RWPE2 (cell line): ENCODE results near the gene GFER.

Experiments
- ATAC-seq: fragments of 200-7000 bp; cut with Tn5 transposase; 3 replicates; pipeline ENCODE4 v1.9.1; 2021; ENCODE audit warnings: low read depth
- DNase-seq: peaks from one replicate; pipeline ENCODE4 v3.0.0-alpha.2; 2020; ENCODE audit warnings: low spot score
- H3K27ac ChIP-seq: fragments of 450-650 bp; 2 replicates; pipeline ENCODE4 v1.5.1; 2017; ENCODE audit warnings: mild to moderate bottlenecking; ENCODE audit not compliant: poor library complexity, severe bottlenecking
- H3K27me3 ChIP-seq: fragments of 250-450 bp; sonication (Bioruptor Pico); 2 replicates; pipeline ENCODE4 v1.5.1; 2021; ENCODE audit warnings: mild to moderate bottlenecking, moderate library complexity; ENCODE audit not compliant: insufficient read depth, poor library complexity, severe bottlenecking
- H3K36me3 ChIP-seq: fragments of 250-450 bp; sonication (Bioruptor Pico); 2 replicates; pipeline ENCODE4 v1.5.1; 2020; ENCODE audit warnings: low read depth, mild to moderate bottlenecking, moderate library complexity
- H3K4me1 ChIP-seq: fragments of 250-450 bp; sonication (Bioruptor Pico); 2 replicates; pipeline ENCODE4 v1.5.1; 2021; ENCODE audit warnings: mild to moderate bottlenecking, moderate library complexity; ENCODE audit not compliant: insufficient read depth, poor library complexity, severe bottlenecking
- H3K4me3 ChIP-seq: fragments of 250-450 bp; sonication (Bioruptor Pico); 2 replicates; pipeline ENCODE4 v1.5.1; 2021; ENCODE audit warnings: mild to moderate bottlenecking, moderate library complexity; ENCODE audit not compliant: severe bottlenecking
- H3K9me3 ChIP-seq: fragments of 250-450 bp; sonication (Bioruptor Pico); 2 replicates; pipeline ENCODE4 v1.5.1; 2021; ENCODE audit warnings: mild to moderate bottlenecking, moderate library complexity; ENCODE audit not compliant: severe bottlenecking
- TF ChIP-seq, protein P1 (sequence below): fragments of 450-650 bp; IDR thresholded peaks from one replicate; pipeline ENCODE4 v1.5.1; 2017; ENCODE audit warnings: mild to moderate bottlenecking, moderate library complexity; ENCODE audit not compliant: poor library complexity, severe bottlenecking

Gene GFER

GRCh38 chr16:1977875-1978268, 6.1 kb upstream of the GFER start:
- no peak for DNase-seq
- no peaks in the 10 kb centered on the region for H3K9me3 ChIP-seq
- TF ChIP-seq, protein P1, sequence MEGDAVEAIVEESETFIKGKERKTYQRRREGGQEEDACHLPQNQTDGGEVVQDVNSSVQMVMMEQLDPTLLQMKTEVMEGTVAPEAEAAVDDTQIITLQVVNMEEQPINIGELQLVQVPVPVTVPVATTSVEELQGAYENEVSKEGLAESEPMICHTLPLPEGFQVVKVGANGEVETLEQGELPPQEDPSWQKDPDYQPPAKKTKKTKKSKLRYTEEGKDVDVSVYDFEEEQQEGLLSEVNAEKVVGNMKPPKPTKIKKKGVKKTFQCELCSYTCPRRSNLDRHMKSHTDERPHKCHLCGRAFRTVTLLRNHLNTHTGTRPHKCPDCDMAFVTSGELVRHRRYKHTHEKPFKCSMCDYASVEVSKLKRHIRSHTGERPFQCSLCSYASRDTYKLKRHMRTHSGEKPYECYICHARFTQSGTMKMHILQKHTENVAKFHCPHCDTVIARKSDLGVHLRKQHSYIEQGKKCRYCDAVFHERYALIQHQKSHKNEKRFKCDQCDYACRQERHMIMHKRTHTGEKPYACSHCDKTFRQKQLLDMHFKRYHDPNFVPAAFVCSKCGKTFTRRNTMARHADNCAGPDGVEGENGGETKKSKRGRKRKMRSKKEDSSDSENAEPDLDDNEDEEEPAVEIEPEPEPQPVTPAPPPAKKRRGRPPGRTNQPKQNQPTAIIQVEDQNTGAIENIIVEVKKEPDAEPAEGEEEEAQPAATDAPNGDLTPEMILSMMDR: no peak
- H3K4me3 ChIP-seq: no peak overlapping the region
- no peaks in the 10 kb centered on the region for H3K27me3 ChIP-seq
- H3K27ac ChIP-seq: no peak overlapping the region
- peaks cover 31% of the 10 kb centered on the region for H3K36me3 ChIP-seq
- ATAC-seq: no peak
- no peaks in the 10 kb centered on the region for H3K4me1 ChIP-seq

DNA sequence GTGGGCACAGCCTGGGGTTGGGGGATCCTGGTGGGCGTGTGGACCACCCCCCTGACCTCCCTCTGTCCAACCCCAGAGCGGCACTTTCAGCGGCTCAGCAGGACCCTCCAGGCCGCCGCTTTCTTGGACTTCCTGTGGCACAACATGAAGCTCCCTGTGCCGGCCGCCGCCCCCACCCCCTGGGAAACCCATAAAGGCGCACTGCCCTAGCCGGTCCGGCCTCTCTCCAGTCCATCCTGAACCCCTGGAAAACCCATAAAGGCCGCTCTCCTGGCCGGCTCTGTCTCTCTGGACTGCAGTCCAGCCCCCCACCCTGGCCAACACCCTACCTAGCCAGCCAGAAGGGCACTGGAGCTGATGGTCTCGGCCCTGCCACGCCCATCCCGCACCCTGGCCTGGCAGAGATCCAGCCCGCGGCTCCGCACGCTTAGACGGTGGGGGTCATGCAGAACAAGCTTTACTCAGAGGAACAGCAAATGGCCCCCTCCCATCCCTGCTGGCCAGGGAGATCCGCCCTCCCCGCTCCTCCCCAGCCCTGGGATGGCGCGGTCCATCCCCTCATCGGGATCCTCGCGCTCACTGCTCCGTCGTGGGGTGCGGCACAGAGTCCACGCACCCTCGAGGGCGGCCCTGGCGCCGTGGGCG, 5.4 kb upstream of the GFER start:
- no peak for DNase-seq
- Histone ChIP-seq H3K4me1 (no peaks in the 10 kb centered on the region), H3K4me3 (peak overlapping the region; percentile 41), H3K27me3 (no peaks in the 10 kb centered on the region), H3K9me3 (no peaks in the 10 kb centered on the region), H3K36me3 (peaks cover 31% of the 10 kb centered on the region), H3K27ac (peak overlapping the region; percentile 47)
- ATAC-seq: no peak
- TF ChIP-seq, protein P1: no peak

DNA sequence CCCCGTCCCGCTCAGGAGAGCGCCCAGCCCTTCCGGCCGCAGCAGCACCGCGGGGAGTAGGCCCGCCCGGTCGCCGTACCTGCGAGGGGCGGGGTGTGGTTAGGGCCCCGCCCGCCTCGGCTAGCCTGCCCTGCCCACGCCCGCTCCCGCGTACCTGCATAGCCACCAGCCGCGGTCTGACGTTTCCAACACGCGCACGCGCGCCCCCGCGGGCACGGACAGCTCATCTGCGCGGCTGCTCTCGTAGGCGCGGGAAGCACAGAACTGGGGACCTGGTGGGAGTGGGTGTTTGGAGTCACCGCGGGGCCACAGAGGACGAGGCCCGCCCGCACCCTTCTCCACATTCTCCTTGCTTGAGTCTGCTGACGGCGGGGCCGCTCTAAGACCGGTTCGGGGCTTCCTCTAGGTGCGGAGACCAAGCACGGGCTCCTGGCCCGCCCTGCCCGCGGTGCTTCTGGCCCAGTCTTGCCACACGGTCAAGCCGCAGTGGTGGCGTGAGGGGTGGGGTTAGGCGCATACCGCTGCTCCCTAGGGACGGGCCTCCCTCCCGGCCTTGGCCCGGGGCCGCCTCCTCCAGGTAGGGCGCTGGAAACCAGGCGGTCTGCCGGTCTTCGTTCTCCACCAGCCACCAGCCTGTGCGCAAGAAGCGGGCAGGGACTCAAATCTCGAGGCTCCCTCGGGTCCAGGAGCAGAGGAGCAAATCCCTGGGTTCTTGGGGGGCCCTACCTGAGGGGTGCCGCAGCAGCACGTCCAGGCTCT, 4.5 kb upstream of the GFER start:
- ATAC-seq (peak; percentile 57), DNase-seq (peak; percentile 91)
- H3K27ac ChIP-seq: peak overlapping the region; percentile 47
- TF ChIP-seq, protein P1: no peak
- peak overlapping the region; percentile 41 for H3K4me3 ChIP-seq
- no peaks in the 10 kb centered on the region for H3K4me1 ChIP-seq
- H3K36me3 ChIP-seq: peaks cover 29% of the 10 kb centered on the region
- no peaks in the 10 kb centered on the region for H3K9me3 ChIP-seq
- no peaks in the 10 kb centered on the region for H3K27me3 ChIP-seq

- peak; percentile 1; the same call in 1 of the 3 replicates for ATAC-seq
- H3K4me1 ChIP-seq: peaks cover 3% of the 10 kb centered on the region
- peak overlapping the region; percentile 47 for H3K27ac ChIP-seq
- H3K36me3 ChIP-seq: peaks cover 24% of the 10 kb centered on the region
- no peaks in the 10 kb centered on the region for H3K27me3 ChIP-seq
- no peak for DNase-seq
- H3K4me3 ChIP-seq: peak overlapping the region; percentile 41
- H3K9me3 ChIP-seq: no peaks in the 10 kb centered on the region
- TF ChIP-seq, protein P1: no peak
Observed at GRCh38 chr16:1980030-1980769, 3.8 kb upstream of the GFER start.
